SK-N-MC (cell line): Measurements from ENCODE around the gene CAMK1G.

Experiments used
- DNase-seq: peaks from one replicate; pipeline ENCODE4 v3.0.0-alpha.2; 2011; ENCODE audit warnings: low read depth, low spot score
- H3K27ac ChIP-seq: fragments of 200-600 bp; sonication (generic); 2 replicates; pipeline ENCODE4 v1.5.1; 2016; ENCODE audit warnings: mixed run types
- H3K36me3 ChIP-seq: fragments of 200-600 bp; sonication (generic); 2 replicates; pipeline ENCODE4 v1.6.1; 2017; ENCODE audit warnings: antibody characterized with exemption, low read length, mixed read lengths; ENCODE audit not compliant: insufficient read depth
- H3K4me3 ChIP-seq: fragments of 200-600 bp; sonication (generic); 2 replicates; pipeline ENCODE4 v1.5.1; 2016
- H3K9ac ChIP-seq: fragments of 200-600 bp; sonication (generic); 2 replicates; pipeline ENCODE4 v1.8.0; 2017; ENCODE audit warnings: mixed run types, mixed read lengths; ENCODE audit not compliant: insufficient read length
- H3K9me3 ChIP-seq: fragments of 200-600 bp; sonication (generic); 2 replicates; pipeline ENCODE4 v1.6.1; 2017; ENCODE audit warnings: low read depth, mild to moderate bottlenecking, antibody characterized with exemption, low read length, moderate library complexity, mixed read lengths
- EZH2 ChIP-seq: fragments of 200-600 bp; sonication (generic); IDR thresholded peaks from one replicate; pipeline ENCODE4 v1.6.1; 2017; ENCODE audit warnings: antibody characterized with exemption
- FOXP2 ChIP-seq: optimal IDR thresholded peaks from 2 replicates; pipeline ENCODE3; 2011; ENCODE audit warnings: mild to moderate bottlenecking, moderate library complexity; ENCODE audit not compliant: insufficient read depth; ENCODE audit errors: extremely low read length, control extremely low read depth
- POLR2AphosphoS5 ChIP-seq: IDR thresholded peaks from 2 replicates; pipeline ENCODE4 v1.6.1; 2012; ENCODE audit warnings: mild to moderate bottlenecking, low read depth, low read length, borderline replicate concordance

Gene CAMK1G

GRCh38 chr1:209624558-209625549 is 41.3 kb downstream of the CAMK1G start:
- DNase-seq, result peak; percentile 79
- peak overlapping the region; percentile 63 for H3K27ac ChIP-seq
- TF ChIP-seq EZH2 (no peak), POLR2AphosphoS5 (no peak), FOXP2 (no peak)

GRCh38 chr1:209625791-209626285 is 42.3 kb downstream of the CAMK1G start:
- TF ChIP-seq FOXP2 (no peak), EZH2 (no peak), POLR2AphosphoS5 (no peak)
- Histone ChIP-seq H3K27ac (no peak overlapping the region; the same call in 1 of the 2 replicates), H3K9ac (peak overlapping the region; percentile 38), H3K9me3 (no peaks in the 10 kb centered on the region), H3K4me3 (no peak overlapping the region), H3K36me3 (no peaks in the 10 kb centered on the region)
- no peak for DNase-seq

More at GRCh38 chr1:209624558-209625549, 41.3 kb downstream of the CAMK1G start:
- Histone ChIP-seq H3K9ac (no peak overlapping the region), H3K36me3 (no peaks in the 10 kb centered on the region), H3K4me3 (peak overlapping the region; percentile 1; the same call in 1 of the 2 replicates), H3K9me3 (no peaks in the 10 kb centered on the region)

- H3K36me3 ChIP-seq, result no peaks in the 10 kb centered on the region
- TF ChIP-seq FOXP2, result no peak
- no peak for TF ChIP-seq POLR2AphosphoS5
- TF ChIP-seq EZH2, result no peak
- no peak overlapping the region for H3K9ac ChIP-seq
- no peak overlapping the region for H3K4me3 ChIP-seq
- H3K27ac ChIP-seq, result no peak overlapping the region
- DNase-seq, result no peak
- no peaks in the 10 kb centered on the region for H3K9me3 ChIP-seq
Observed at GRCh38 chr1:209626346-209627026, 43.0 kb downstream of the CAMK1G start.

GRCh38 chr1:209627027-209627731 is 43.7 kb downstream of the CAMK1G start:
- H3K36me3 ChIP-seq, result no peaks in the 10 kb centered on the region
- TF ChIP-seq FOXP2 (no peak), POLR2AphosphoS5 (no peak), EZH2 (no peak)
- no peak overlapping the region for H3K9ac ChIP-seq

GRCh38 chr1:209627732-209628196 is 44.2 kb downstream of the CAMK1G start:
- TF ChIP-seq FOXP2, result no peak
- Histone ChIP-seq H3K4me3 (no peak overlapping the region), H3K9me3 (no peaks in the 10 kb centered on the region), H3K9ac (no peak overlapping the region), H3K27ac (no peak overlapping the region), H3K36me3 (no peaks in the 10 kb centered on the region)
- no peak for DNase-seq

More at GRCh38 chr1:209627027-209627731, 43.7 kb downstream of the CAMK1G start:
- Histone ChIP-seq H3K9me3 (no peaks in the 10 kb centered on the region), H3K27ac (no peak overlapping the region), H3K4me3 (no peak overlapping the region)
- no peak for DNase-seq

GRCh38 chr1:209628618-209629299 is 45.2 kb downstream of the CAMK1G start:
- no peak overlapping the region for H3K9ac ChIP-seq
- TF ChIP-seq FOXP2, result no peak
- TF ChIP-seq POLR2AphosphoS5, result no peak
- TF ChIP-seq EZH2, result no peak
- DNase-seq, result no peak
- H3K9me3 ChIP-seq, result no peaks in the 10 kb centered on the region
- no peak overlapping the region for H3K4me3 ChIP-seq
- no peak overlapping the region for H3K27ac ChIP-seq
- no peaks in the 10 kb centered on the region for H3K36me3 ChIP-seq

GRCh38 chr1:209629621-209630382 is 46.3 kb downstream of the CAMK1G start:
- H3K9ac ChIP-seq, result no peak overlapping the region
- no peak for DNase-seq
- H3K27ac ChIP-seq, result no peak overlapping the region
- H3K36me3 ChIP-seq, result no peaks in the 10 kb centered on the region
- H3K9me3 ChIP-seq, result no peaks in the 10 kb centered on the region
- no peak overlapping the region for H3K4me3 ChIP-seq
- TF ChIP-seq FOXP2 (no peak), EZH2 (no peak), POLR2AphosphoS5 (no peak)
